ENCODE data around the gene H1-8.

GRCh38 chr3:129559565-129560079 lies 16.6 kb downstream of the H1-8 start:
- no peak for TF ChIP-seq CTCF (IDR thresholded peaks at IDR 0.05)
- no peak for TF ChIP-seq POLR2A (IDR thresholded peaks at IDR 0.05)
